ENCODE measurements around the gene CLCN5. TPM values are rescaled to one million over a fixed set of nuclear protein-coding genes. Genes with fewer than 3 reads are reported as not detected.

CLCN5 gene
- total RNA-seq, 1 experiment from 2014 or later: 4.9 TPM

DNA sequence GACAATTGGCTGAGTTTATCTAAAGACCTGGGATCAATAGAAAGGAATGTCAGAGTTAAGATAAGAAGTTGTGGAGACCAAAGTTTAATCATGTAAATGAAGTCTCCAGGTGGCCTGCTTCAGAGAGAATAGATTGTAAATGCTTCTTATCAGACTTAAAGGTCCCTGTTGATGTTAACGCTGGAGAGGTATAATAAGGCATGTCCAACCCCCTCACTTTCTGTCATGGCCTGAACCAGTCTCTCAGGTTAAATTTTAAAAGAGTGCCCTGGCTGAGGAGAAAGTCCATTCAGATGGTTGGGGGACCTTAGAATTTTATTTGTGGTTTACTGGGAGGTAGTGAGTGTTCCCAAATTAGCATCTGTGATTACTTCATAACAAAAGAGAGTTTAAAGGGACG is 191.7 kb downstream of the CLCN5 start:
- Mint-ChIP-seq H3K9me3 (ENCODE audit: unreplicated experiment) (peaks cover 8% of the 10 kb centered on the region), H3K27me3 (ENCODE audit: insufficient read depth, unreplicated experiment) (peaks cover 68% of the 10 kb centered on the region), H3K4me3 (ENCODE audit: unreplicated experiment) (no peak overlapping the region), H3K4me1 (ENCODE audit: insufficient read depth, unreplicated experiment) (no peaks in the 10 kb centered on the region), H3K36me3 (ENCODE audit: insufficient read depth, unreplicated experiment) (no peaks in the 10 kb centered on the region), H3K27ac (ENCODE audit: low read depth, unreplicated experiment) (no peak overlapping the region)
- intact Hi-C loops (cut with micrococcal nuclease): no loop called here
- POLR2A ChIA-PET: no interaction called here
- no TSS peak for BruUV-seq (replicated peaks)
- CTCF ChIA-PET: interaction anchor here (0.6 to 0.8 kb wide), 2 partner anchors 14 to 21 kb away, joined by 3 to 4 read pairs; no protein-coding TSS in a partner anchor
- TF ChIP-seq, protein P1, sequence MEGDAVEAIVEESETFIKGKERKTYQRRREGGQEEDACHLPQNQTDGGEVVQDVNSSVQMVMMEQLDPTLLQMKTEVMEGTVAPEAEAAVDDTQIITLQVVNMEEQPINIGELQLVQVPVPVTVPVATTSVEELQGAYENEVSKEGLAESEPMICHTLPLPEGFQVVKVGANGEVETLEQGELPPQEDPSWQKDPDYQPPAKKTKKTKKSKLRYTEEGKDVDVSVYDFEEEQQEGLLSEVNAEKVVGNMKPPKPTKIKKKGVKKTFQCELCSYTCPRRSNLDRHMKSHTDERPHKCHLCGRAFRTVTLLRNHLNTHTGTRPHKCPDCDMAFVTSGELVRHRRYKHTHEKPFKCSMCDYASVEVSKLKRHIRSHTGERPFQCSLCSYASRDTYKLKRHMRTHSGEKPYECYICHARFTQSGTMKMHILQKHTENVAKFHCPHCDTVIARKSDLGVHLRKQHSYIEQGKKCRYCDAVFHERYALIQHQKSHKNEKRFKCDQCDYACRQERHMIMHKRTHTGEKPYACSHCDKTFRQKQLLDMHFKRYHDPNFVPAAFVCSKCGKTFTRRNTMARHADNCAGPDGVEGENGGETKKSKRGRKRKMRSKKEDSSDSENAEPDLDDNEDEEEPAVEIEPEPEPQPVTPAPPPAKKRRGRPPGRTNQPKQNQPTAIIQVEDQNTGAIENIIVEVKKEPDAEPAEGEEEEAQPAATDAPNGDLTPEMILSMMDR (IDR thresholded peaks at IDR 0.05; ENCODE audit: unreplicated experiment): no peak
- no peak for DNase-seq (ENCODE audit: unreplicated experiment)

DNA sequence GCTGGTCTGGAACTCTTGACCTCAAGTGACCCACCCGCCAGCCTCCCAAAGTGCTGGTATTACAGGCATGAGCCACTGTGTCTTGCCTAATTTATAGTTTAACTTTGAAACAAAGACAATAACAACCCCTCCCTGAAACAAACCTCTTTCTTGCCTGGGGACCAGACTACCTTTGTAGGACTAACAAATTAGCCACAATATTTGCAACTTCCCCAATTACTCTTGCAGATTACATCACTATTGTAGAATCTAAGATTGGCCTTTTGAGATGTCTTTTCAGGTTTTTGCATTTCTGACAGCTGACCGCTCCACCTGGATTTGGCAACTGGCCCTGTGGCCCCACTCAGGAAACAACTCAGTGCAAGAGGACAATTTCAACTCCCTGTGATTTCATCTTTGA is 193.6 kb downstream of the CLCN5 start:
- CTCF ChIA-PET: interaction anchor here (0.9 kb wide), 1 partner anchor 16 kb away, joined by 4 read pairs; no protein-coding TSS in a partner anchor

GRCh38 chrX:50117476-50117875 is 195.1 kb downstream of the CLCN5 start:
- no TSS peak for BruUV-seq (replicated peaks)
- ChIA-PET CTCF (interaction anchor here (1.5 kb wide), 1 partner anchor 25 kb away, joined by 3 read pairs; no protein-coding TSS in a partner anchor), POLR2A (interaction anchor here (0.7 kb wide), 1 partner anchor 18 kb away, joined by 3 read pairs; no protein-coding TSS in a partner anchor)
- no peak for DNase-seq (ENCODE audit: unreplicated experiment)
- TF ChIP-seq, protein P1 (IDR thresholded peaks at IDR 0.05; ENCODE audit: unreplicated experiment): no peak
- no peak overlapping the region for H3K27ac Mint-ChIP-seq (ENCODE audit: low read depth, unreplicated experiment)
- peaks cover 8% of the 10 kb centered on the region for H3K9me3 Mint-ChIP-seq (ENCODE audit: unreplicated experiment)
- H3K27me3 Mint-ChIP-seq (ENCODE audit: insufficient read depth, unreplicated experiment): peaks cover 56% of the 10 kb centered on the region
- no peaks in the 10 kb centered on the region for H3K36me3 Mint-ChIP-seq (ENCODE audit: insufficient read depth, unreplicated experiment)
- intact Hi-C loops (cut with micrococcal nuclease): no loop called here
- H3K4me1 Mint-ChIP-seq (ENCODE audit: insufficient read depth, unreplicated experiment): no peaks in the 10 kb centered on the region
- H3K4me3 Mint-ChIP-seq (ENCODE audit: unreplicated experiment): no peak overlapping the region

More for the DNA sequence above, 193.6 kb downstream of the CLCN5 start:
- TF ChIP-seq, protein P1 (IDR thresholded peaks at IDR 0.05; ENCODE audit: unreplicated experiment): no peak
- DNase-seq (ENCODE audit: unreplicated experiment): no peak
- intact Hi-C loops (cut with micrococcal nuclease): no loop called here
- no TSS peak for BruUV-seq (replicated peaks)
- POLR2A ChIA-PET: no interaction called here
- Mint-ChIP-seq H3K27me3 (ENCODE audit: insufficient read depth, unreplicated experiment) (peaks cover 55% of the 10 kb centered on the region), H3K36me3 (ENCODE audit: insufficient read depth, unreplicated experiment) (no peaks in the 10 kb centered on the region), H3K4me1 (ENCODE audit: insufficient read depth, unreplicated experiment) (no peaks in the 10 kb centered on the region), H3K9me3 (ENCODE audit: unreplicated experiment) (peaks cover 8% of the 10 kb centered on the region), H3K27ac (ENCODE audit: low read depth, unreplicated experiment) (no peak overlapping the region), H3K4me3 (ENCODE audit: unreplicated experiment) (no peak overlapping the region)

DNA sequence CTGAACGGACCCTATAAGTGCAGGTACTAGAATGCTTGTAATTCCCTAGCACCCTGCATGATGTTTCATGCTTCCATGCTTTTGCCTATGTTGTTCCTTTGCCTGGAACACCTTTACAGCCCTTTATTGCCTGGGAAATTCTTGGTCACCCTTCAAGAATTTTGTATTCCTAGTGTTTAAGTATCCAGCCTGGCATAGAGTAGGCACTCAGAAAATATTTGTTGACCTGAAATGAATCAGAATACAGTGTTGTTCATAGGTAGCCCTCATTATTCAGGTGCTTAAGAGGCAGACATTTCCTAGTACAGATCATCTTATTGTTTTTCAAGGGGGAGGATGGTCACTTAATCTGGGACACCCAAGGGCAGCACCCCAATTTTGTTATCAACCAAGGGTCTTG is 203.1 kb downstream of the CLCN5 start:
- peaks cover 68% of the 10 kb centered on the region for H3K27me3 Mint-ChIP-seq (ENCODE audit: insufficient read depth, unreplicated experiment)
- TF ChIP-seq, protein P1 (IDR thresholded peaks at IDR 0.05; ENCODE audit: unreplicated experiment): no peak
- no TSS peak for BruUV-seq (replicated peaks)
- H3K36me3 Mint-ChIP-seq (ENCODE audit: insufficient read depth, unreplicated experiment): no peaks in the 10 kb centered on the region
- CTCF ChIA-PET: no interaction called here
- intact Hi-C loops (cut with micrococcal nuclease): no loop called here
- POLR2A ChIA-PET: no interaction called here
- no peak overlapping the region for H3K27ac Mint-ChIP-seq (ENCODE audit: low read depth, unreplicated experiment)
- H3K9me3 Mint-ChIP-seq (ENCODE audit: unreplicated experiment): no peaks in the 10 kb centered on the region
- no peaks in the 10 kb centered on the region for H3K4me1 Mint-ChIP-seq (ENCODE audit: insufficient read depth, unreplicated experiment)
- DNase-seq (ENCODE audit: unreplicated experiment): no peak
- H3K4me3 Mint-ChIP-seq (ENCODE audit: unreplicated experiment): no peak overlapping the region

All from MCF 10A (cell line).